Mesothelial cell of epicardium (in vitro differentiated cells): ENCODE measurements around the gene ZNF761. TPM values are rescaled to one million over a fixed set of nuclear protein-coding genes. Genes with fewer than 3 reads are reported as not detected.
A peak's percentile ranks its signal among the peaks of the same experiment; 100 is the strongest.

ENCODE experiments used
- DNase-seq, 2 experiments: peaks; one replicate each; pipeline ENCODE4 v3.0.0; 2021; ENCODE audit warnings: low spot score in 2 of 2; ENCODE audit not compliant: unreplicated experiment in 2 of 2
- H3K27ac Mint-ChIP-seq: 2 replicates; pipeline ENCODE4 v1.8.0; 2021; ENCODE audit warnings: mixed read lengths
- H3K27me3 Mint-ChIP-seq: 2 replicates; pipeline ENCODE4 v1.8.0; 2021; ENCODE audit warnings: low read depth, mixed read lengths
- H3K36me3 Mint-ChIP-seq: 2 replicates; pipeline ENCODE4 v1.8.0; 2021; ENCODE audit warnings: mixed read lengths
- H3K4me1 Mint-ChIP-seq: 2 replicates; pipeline ENCODE4 v1.8.0; 2021; ENCODE audit warnings: mixed read lengths
- H3K4me3 Mint-ChIP-seq: 2 replicates; pipeline ENCODE4 v1.8.0; 2021; ENCODE audit warnings: mild to moderate bottlenecking, moderate library complexity, mixed read lengths
- H3K9me3 Mint-ChIP-seq: 2 replicates; pipeline ENCODE4 v1.8.0; 2021; ENCODE audit warnings: mixed read lengths
- total RNA-seq: library from RNA; stranded (reverse); gene quantifications from 3 replicates; pipeline ENCODE4 v1.2.1, GENCODE V29; 2021
- TF ChIP-seq, protein P1 (sequence below): fragments of 200-600 bp; sonication (generic); IDR thresholded peaks from one replicate; pipeline ENCODE4 v1.5.0; 2021; ENCODE audit warnings: antibody characterized with exemption; ENCODE audit not compliant: unreplicated experiment

Gene ZNF761
- 15.0 to 16.2 TPM (median 16.1 TPM) in 3 replicates for total RNA-seq

DNA sequence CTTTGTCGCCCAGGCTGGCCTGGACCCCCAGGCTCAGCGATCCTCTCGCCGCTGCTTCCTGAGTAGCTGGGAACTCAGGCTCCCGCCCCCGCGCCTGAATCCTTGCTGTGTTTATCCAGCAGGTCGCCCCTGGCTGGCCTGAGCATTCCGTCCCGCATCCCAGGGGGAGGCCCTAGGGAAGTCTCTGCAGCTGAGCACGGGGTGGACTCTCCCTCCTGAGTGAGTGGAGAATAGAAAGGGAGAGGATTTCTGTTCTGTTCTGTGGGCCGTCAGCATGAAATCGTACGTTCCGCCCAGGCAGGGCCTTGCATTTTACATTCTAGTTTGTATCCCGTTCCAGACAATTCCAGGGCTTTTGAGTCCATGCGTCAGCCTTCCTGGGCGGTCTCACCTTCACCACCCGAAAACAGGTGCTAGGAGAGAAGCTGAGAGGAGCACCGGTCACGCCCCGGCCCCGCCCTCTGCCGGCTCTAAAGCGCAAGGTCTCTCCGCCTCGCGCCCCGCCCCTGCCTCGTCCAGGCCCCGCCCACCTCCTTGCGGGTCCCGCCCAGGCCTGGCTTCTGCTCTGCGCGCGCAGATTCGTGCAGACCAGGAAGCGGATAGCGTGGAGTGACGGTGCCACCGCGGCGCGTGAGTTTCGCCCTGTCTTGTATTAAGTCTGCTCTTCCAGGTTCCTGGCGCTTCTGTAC, at the start of gene ZNF761:
ZNF761 (plus strand) TSS at position 586 of the 689 bp plus-strand sequence. CDS start 15,285 bp downstream, outside the sequence.
- TF ChIP-seq, protein P1, sequence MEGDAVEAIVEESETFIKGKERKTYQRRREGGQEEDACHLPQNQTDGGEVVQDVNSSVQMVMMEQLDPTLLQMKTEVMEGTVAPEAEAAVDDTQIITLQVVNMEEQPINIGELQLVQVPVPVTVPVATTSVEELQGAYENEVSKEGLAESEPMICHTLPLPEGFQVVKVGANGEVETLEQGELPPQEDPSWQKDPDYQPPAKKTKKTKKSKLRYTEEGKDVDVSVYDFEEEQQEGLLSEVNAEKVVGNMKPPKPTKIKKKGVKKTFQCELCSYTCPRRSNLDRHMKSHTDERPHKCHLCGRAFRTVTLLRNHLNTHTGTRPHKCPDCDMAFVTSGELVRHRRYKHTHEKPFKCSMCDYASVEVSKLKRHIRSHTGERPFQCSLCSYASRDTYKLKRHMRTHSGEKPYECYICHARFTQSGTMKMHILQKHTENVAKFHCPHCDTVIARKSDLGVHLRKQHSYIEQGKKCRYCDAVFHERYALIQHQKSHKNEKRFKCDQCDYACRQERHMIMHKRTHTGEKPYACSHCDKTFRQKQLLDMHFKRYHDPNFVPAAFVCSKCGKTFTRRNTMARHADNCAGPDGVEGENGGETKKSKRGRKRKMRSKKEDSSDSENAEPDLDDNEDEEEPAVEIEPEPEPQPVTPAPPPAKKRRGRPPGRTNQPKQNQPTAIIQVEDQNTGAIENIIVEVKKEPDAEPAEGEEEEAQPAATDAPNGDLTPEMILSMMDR, result peak; percentile 60
- peaks cover 18% of the 10 kb centered on the region for H3K36me3 Mint-ChIP-seq

DNA sequence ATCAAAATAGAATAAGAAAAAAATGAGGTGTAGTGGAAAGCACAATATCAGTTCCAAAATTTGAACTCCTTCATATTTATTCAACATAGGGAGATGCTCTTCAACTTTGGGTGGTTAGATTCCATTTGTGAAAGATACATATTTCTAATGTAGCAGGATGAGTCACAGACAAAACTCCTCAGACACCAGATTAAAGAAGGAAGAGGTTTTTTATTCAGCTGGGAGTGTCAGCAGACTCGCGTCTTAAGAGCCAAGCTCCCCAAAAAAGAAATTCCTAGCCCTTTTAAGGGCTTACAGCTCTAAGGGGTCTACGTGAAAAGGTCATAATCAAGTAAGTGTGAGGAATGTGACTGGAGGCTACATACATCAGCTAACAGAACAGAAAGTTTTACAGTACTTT, 43.6 kb upstream of the ZNF761 start:
- H3K9me3 Mint-ChIP-seq, result peaks cover 50% of the 10 kb centered on the region
- no peak overlapping the region for H3K27ac Mint-ChIP-seq
- H3K4me3 Mint-ChIP-seq, result no peak overlapping the region
- TF ChIP-seq, protein P1, result no peak
- H3K4me1 Mint-ChIP-seq, result no peaks in the 10 kb centered on the region
- H3K36me3 Mint-ChIP-seq, result peaks cover 47% of the 10 kb centered on the region
- no peak for DNase-seq
- no peaks in the 10 kb centered on the region for H3K27me3 Mint-ChIP-seq

More for the DNA sequence above, at the start of gene ZNF761:
- Mint-ChIP-seq H3K27me3 (no peaks in the 10 kb centered on the region), H3K4me3 (peak within 1 kb of the TSS; percentile 96), H3K27ac (peak within 1 kb of the TSS; percentile 100), H3K4me1 (peaks cover 26% of the 10 kb centered on the region), H3K9me3 (no peaks in the 10 kb centered on the region)
- DNase-seq, result peak; percentile 97 to 99

DNA sequence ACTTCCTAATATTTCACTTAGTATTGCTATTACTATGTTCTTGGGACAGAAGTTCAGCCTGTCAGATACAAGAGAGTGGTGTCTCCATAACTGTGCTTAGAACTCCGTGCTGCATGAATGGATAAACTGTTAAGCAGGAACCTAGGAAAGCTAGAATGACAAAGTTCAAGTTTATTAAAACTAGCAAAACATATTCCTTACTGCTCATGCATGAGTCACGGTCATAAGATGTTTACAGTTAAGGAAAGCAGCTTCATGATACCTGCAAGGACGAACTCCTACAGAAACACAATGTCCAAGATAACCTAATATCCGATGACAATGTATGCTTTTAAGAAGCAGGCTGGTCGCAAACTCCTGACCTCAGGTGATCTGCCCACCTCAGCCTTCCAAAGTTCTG, 42.9 kb upstream of the ZNF761 start:
- Mint-ChIP-seq H3K36me3 (peaks cover 40% of the 10 kb centered on the region), H3K4me3 (no peak overlapping the region), H3K4me1 (no peaks in the 10 kb centered on the region), H3K27ac (no peak overlapping the region), H3K27me3 (no peaks in the 10 kb centered on the region), H3K9me3 (peaks cover 43% of the 10 kb centered on the region)
- no peak for DNase-seq
- TF ChIP-seq, protein P1, result no peak

DNA sequence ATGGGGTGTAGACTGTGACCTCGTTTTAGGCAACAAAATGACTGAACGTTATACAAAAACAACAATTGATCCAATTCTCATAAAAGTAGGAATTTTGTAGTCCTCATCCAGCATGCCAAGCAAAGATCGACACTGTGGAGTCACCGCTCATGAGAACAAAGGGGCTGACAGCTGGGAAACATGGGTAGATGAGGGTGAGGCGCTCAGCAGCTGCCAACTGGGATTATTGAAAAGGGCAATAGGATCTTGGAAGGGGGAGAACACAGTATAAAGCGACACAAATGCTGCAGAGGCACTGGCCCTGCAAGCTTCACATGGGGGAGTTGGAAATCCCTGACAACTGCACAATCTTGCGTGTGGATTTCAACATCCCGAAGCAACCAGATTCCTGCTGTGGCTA, 42.2 kb upstream of the ZNF761 start:
- H3K27me3 Mint-ChIP-seq, result no peaks in the 10 kb centered on the region
- H3K4me3 Mint-ChIP-seq, result no peak overlapping the region
- H3K36me3 Mint-ChIP-seq, result peaks cover 38% of the 10 kb centered on the region
- peaks cover 3% of the 10 kb centered on the region for H3K4me1 Mint-ChIP-seq
- no peak for DNase-seq
- peaks cover 41% of the 10 kb centered on the region for H3K9me3 Mint-ChIP-seq
- no peak overlapping the region for H3K27ac Mint-ChIP-seq
- TF ChIP-seq, protein P1, result no peak

DNA sequence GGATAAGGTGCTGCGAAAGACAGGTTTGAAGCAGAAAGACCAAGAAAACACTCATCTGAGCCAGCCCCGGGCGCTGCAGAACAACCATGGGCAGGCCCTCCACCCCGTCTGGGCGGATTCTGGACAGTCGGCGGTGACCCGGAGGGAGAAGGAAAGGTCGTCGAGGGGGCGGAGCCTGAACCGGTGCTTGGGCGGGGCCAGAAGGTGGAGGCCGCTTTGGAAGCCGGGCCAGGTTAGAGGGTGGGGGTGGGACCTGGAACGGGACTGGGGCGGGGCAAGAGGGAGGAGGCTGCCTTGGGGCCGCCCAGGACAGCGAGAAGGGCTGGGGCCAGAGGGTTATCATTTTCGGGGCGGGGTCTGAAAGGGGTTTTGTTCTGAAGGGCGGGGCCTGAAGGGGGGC, 41.8 kb upstream of the ZNF761 start:
- Mint-ChIP-seq H3K4me1 (peaks cover 6% of the 10 kb centered on the region), H3K27ac (no peak overlapping the region), H3K36me3 (peaks cover 34% of the 10 kb centered on the region), H3K9me3 (peaks cover 37% of the 10 kb centered on the region), H3K27me3 (no peaks in the 10 kb centered on the region), H3K4me3 (no peak overlapping the region)
- TF ChIP-seq, protein P1, result no peak
- DNase-seq, result no peak
